Fibroblast of pulmonary artery (primary cell): ENCODE data around the gene JMJD8.
"Not testable (repeated sequence)": the region's sequence is repeated elsewhere in the genome, so short reads cannot be mapped to it uniquely, and the experiment has no call there.

Experiments used
- DNase-seq: peaks from one replicate; pipeline ENCODE4 v3.0.0-alpha.2; 2010; ENCODE audit warnings: low read depth
- H3K4me3 ChIP-seq: replicated peaks from 2 replicates; pipeline ENCODE4 v1.5.1; 2011; ENCODE audit warnings: low read depth, mild to moderate bottlenecking, control low read depth, low read length, moderate library complexity
- CTCF ChIP-seq: IDR thresholded peaks from 2 replicates; pipeline ENCODE4 v1.5.1; 2011; ENCODE audit warnings: mild to moderate bottlenecking, control low read depth, low read length, inconsistent platforms; ENCODE audit errors: missing control alignments

Gene JMJD8

GRCh38 chr16:693766-694165 lies 9.6 kb upstream of the JMJD8 start:
- no peak for TF ChIP-seq CTCF
- DNase-seq = no peak
- H3K4me3 ChIP-seq = no peak overlapping the region

GRCh38 chr16:693364-693763 lies 9.2 kb upstream of the JMJD8 start:
- no peak for TF ChIP-seq CTCF
- H3K4me3 ChIP-seq = no peak overlapping the region
- no peak for DNase-seq

DNA sequence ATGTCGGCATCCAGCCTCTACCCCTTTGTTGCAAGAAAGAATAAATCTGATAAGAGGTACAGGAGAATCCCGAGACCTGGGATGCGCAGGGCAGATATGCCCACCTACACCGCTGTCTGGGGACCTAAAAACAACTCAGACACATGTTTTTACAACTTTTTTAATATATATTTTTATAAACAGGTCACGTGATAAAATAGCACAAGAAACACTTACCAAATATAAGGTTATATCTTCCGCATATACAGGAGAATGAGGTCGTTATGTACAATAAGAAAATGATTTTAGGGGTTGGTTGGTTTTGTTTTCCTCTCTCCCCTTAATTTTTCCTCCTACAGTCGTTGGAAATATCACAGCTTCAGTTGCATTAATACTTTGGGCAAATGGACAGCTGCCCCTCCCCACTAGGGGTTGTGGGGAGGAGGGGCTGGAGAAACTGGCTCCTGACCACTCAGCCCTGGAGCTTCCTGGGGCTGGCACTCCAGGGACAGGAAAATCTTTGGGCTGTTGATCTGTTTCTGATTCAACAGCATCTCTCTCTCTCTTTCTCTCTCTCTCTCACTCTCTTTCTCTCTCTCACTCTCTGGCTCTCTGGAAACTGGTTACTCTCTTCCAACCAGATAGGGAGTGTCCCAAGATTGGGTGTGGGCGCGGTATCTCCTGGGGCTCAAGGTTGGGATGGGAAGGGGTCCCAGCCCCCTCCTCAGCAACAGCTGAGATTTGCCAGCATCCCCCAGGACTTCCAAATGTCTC lies 8.4 kb upstream of the JMJD8 start:
- no peak for TF ChIP-seq CTCF
- no peak overlapping the region for H3K4me3 ChIP-seq
- DNase-seq = no peak

DNA sequence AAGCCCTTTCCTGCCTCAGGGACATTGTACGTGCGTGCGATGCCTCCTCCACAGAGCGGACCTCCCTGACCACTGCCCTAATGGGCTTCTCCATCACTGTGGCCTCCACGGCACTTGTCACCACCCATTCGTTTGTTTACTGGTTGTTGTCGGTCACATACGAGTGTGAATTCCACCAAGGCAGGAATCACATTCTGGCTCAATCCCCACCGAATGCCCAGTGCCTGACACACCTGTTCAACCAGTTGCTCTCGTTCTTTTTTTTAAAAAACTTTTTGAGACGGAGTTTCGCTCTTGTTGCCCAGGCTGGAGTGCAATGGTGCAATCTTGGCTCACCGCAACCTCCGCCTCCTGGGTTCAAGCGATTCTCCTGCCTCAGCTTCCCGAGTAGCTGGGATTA lies 7.1 kb upstream of the JMJD8 start:
- DNase-seq, H3K4me3 ChIP-seq: not testable (repeated sequence)

GRCh38 chr16:689175-689897 lies 5.2 kb upstream of the JMJD8 start:
- no peak for TF ChIP-seq CTCF

DNA sequence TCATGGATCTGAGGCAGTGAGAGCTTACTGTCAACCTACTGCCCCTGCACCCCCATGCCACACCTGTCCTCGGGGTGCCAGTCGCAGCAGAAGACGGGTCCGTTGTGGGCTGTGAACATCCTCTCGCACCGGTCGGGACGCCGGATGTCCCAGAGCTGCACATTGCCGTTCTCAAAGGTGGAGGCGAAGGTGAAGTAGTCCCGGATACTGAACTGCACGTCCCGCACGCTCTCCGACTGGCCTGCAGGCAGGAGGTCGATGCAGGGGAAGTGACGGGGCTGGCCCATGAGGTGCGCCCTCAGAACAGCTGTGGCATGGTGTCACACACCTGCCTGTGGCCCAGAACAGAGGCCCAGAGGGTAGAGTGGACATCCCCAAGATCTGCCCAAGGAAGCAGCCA lies 3.4 kb upstream of the JMJD8 start:
- no peak overlapping the region for H3K4me3 ChIP-seq
- no peak for DNase-seq
- TF ChIP-seq CTCF = no peak

More at GRCh38 chr16:689175-689897, 5.2 kb upstream of the JMJD8 start:
- DNase-seq = no peak
- peak overlapping the region; percentile 87 for H3K4me3 ChIP-seq

DNA sequence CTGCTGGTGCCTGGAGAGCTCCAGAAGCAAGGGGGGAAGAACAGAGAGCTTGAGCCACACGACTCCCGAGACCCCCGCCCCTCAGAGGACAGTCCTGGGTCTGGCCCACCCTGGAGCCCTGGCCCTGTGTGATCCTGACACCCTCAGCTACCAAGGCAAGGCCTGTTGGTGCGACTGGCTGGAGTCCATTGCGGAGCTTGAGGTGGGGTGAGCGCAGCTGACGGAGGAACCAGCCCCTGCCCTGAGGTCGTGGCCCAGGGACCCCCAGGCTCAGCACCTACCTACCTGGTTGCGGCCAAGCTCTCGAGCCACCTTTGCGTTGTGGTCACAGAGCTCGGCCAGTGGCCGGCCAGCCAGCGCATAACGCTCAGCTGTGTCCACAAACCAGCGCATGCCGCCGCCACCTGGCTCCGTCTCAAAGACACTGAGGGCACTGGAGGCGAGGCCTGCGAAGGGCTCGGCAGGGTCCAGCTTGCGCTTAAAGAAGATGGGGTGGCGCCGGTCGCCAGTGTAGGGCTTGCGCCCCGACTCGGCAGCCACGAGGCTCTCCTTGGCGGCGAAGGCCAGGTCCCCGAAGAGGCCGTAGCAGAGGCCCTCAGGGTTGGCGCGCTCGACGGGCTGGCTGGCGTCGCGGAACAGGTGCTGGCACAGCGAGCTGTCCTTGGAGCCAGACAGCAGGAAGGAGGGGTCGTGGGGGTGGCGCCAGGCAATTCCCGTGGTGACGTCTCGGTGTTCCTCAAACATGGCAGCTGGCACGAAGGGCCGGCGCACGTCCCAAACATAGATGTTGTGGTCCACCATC lies 2.5 kb upstream of the JMJD8 start:
- H3K4me3 ChIP-seq = no peak overlapping the region
- DNase-seq = no peak
- TF ChIP-seq CTCF = no peak
